ENCODE results near the gene PNMA8C.

- TF ChIP-seq CTCF (IDR thresholded peaks at IDR 0.05), result no peak
- no peak for TF ChIP-seq ZFX (IDR thresholded peaks at IDR 0.05; ENCODE audit: borderline replicate concordance)
Measured at GRCh38 chr19:46408664-46409039, 20.1 kb downstream of the PNMA8C start.

Data from 22Rv1 (cell line).